DOHH2 (cell line): ENCODE data around the gene EFS.

Source experiments
- H3F3A ChIP-seq: fragments of 200-600 bp; sonication (generic), shearing (Covaris generic); 2 replicates; pipeline ENCODE4 v1.6.0; 2016; ENCODE audit warnings: antibody characterized with exemption, mild to moderate bottlenecking; ENCODE audit not compliant: control insufficient read depth, insufficient read depth
- H3K27ac ChIP-seq: fragments of 200-600 bp; sonication (generic); 2 replicates; pipeline ENCODE4 v1.5.1; 2014; ENCODE audit warnings: low read depth, mild to moderate bottlenecking, low read length, moderate library complexity
- H3K27me3 ChIP-seq: fragments of 200-600 bp; sonication (generic); 2 replicates; pipeline ENCODE4 v1.6.1; 2014; ENCODE audit warnings: mild to moderate bottlenecking, low read length, mixed read lengths; ENCODE audit not compliant: control insufficient read depth
- H3K36me3 ChIP-seq: fragments of 200-600 bp; sonication (generic); 2 replicates; pipeline ENCODE4 v1.6.1; 2014; ENCODE audit warnings: mild to moderate bottlenecking, low read length, moderate library complexity, mixed read lengths; ENCODE audit not compliant: control insufficient read depth
- H3K4me1 ChIP-seq: fragments of 200-600 bp; sonication (generic); 2 replicates; pipeline ENCODE4 v1.6.1; 2014; ENCODE audit warnings: mild to moderate bottlenecking, low read length, mixed read lengths; ENCODE audit not compliant: control insufficient read depth
- H3K4me2 ChIP-seq: fragments of 200-600 bp; sonication (generic); 2 replicates; pipeline ENCODE4 v1.6.0; 2014; ENCODE audit warnings: mild to moderate bottlenecking, low read length, moderate library complexity
- H3K4me3 ChIP-seq: fragments of 200-600 bp; sonication (generic); 2 replicates; pipeline ENCODE4 v1.5.1; 2014; ENCODE audit warnings: mild to moderate bottlenecking, low read length, mixed read lengths
- H3K79me2 ChIP-seq: fragments of 200-600 bp; sonication (generic); 2 replicates; pipeline ENCODE4 v1.6.1; 2014; ENCODE audit warnings: mild to moderate bottlenecking, low read length, mixed read lengths; ENCODE audit not compliant: control insufficient read depth
- H3K9me2 ChIP-seq: fragments of 200-600 bp; sonication (generic); replicated peaks from 2 replicates; pipeline ENCODE4 v1.6.1; 2014; ENCODE audit warnings: mild to moderate bottlenecking, low read length, mixed read lengths; ENCODE audit not compliant: control insufficient read depth
- H3K9me3 ChIP-seq: fragments of 200-600 bp; sonication (generic); 2 replicates; pipeline ENCODE4 v1.6.1; 2014; ENCODE audit warnings: antibody characterized with exemption, low read length, mixed read lengths; ENCODE audit not compliant: control insufficient read depth, insufficient read depth
- H4K20me1 ChIP-seq: fragments of 200-600 bp; sonication (generic); 2 replicates; pipeline ENCODE4 v1.6.0; 2014; ENCODE audit warnings: low read depth, mild to moderate bottlenecking, antibody characterized with exemption, low read length, moderate library complexity; ENCODE audit not compliant: control insufficient read depth, insufficient read depth
- EZH2phosphoT487 ChIP-seq: fragments of 200-600 bp; sonication (generic); IDR thresholded peaks from 2 replicates; pipeline ENCODE4 v1.6.1; 2017; ENCODE audit warnings: borderline replicate concordance, mild to moderate bottlenecking, antibody characterized with exemption, low read length, moderate library complexity, mixed read lengths
- TF ChIP-seq, protein P1 (sequence below): fragments of 200-600 bp; sonication (generic); IDR thresholded peaks from one replicate; pipeline ENCODE4 v1.5.1; 2014; ENCODE audit warnings: antibody characterized with exemption, mild to moderate bottlenecking, low read depth, low read length; ENCODE audit not compliant: poor library complexity, severe bottlenecking

EFS gene, protein sequence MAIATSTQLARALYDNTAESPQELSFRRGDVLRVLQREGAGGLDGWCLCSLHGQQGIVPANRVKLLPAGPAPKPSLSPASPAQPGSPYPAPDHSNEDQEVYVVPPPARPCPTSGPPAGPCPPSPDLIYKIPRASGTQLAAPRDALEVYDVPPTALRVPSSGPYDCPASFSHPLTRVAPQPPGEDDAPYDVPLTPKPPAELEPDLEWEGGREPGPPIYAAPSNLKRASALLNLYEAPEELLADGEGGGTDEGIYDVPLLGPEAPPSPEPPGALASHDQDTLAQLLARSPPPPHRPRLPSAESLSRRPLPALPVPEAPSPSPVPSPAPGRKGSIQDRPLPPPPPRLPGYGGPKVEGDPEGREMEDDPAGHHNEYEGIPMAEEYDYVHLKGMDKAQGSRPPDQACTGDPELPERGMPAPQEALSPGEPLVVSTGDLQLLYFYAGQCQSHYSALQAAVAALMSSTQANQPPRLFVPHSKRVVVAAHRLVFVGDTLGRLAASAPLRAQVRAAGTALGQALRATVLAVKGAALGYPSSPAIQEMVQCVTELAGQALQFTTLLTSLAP

DNA sequence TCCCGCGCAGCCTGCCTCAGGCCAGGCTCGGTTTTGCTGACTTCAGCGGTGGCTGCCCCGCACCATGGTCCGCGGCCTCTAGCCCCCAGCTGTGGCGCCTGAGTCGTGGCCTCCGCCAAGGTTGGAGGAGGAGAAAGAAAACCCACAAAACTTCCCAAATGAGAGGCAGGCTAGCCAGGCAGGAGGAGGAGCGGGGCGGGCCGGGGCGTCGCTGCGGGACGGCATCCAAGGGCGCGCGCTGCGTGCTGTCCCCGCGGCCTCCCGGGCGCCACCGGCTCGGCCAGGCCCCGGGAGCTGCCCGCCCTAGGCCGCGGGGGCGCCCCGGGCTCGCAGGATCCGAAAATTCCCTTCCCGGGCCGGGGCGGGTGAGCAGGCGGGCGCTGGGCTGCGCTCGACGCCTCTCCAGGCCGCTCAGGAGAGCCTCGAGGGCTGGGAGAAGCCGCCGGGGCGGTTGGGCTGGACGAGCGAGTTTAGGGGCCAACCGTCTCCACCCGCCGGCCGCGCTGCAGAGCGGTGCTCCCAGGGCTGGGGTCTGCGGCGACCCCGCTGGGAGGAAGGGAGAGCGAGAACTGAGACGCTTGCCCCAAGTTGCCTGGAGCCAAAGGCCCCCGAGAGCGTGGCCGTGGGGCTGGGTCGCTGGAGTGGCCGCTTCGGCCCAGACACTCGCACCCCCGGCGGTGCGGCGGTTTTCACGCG, at the start of gene EFS:
Gene EFS, minus strand, starts transcription at position 137 of the 696 bp plus-strand sequence. CDS start 147 bp downstream, outside the sequence.
- Histone ChIP-seq H4K20me1 (no peaks in the 10 kb centered on the region), H3K36me3 (no peaks in the 10 kb centered on the region), H3K79me2 (no peaks in the 10 kb centered on the region), H3K4me1 (no peaks in the 10 kb centered on the region), H3K4me2 (no peak within 1 kb of the TSS), H3F3A (no peaks in the 10 kb centered on the region), H3K27ac (no peak within 1 kb of the TSS), H3K4me3 (no peak within 1 kb of the TSS), H3K9me3 (no peaks in the 10 kb centered on the region), H3K9me2 (no peaks in the 10 kb centered on the region), H3K27me3 (peaks cover 3% of the 10 kb centered on the region; the same call in 1 of the 2 replicates)
- TF ChIP-seq EZH2phosphoT487, result no peak
- TF ChIP-seq, protein P1, sequence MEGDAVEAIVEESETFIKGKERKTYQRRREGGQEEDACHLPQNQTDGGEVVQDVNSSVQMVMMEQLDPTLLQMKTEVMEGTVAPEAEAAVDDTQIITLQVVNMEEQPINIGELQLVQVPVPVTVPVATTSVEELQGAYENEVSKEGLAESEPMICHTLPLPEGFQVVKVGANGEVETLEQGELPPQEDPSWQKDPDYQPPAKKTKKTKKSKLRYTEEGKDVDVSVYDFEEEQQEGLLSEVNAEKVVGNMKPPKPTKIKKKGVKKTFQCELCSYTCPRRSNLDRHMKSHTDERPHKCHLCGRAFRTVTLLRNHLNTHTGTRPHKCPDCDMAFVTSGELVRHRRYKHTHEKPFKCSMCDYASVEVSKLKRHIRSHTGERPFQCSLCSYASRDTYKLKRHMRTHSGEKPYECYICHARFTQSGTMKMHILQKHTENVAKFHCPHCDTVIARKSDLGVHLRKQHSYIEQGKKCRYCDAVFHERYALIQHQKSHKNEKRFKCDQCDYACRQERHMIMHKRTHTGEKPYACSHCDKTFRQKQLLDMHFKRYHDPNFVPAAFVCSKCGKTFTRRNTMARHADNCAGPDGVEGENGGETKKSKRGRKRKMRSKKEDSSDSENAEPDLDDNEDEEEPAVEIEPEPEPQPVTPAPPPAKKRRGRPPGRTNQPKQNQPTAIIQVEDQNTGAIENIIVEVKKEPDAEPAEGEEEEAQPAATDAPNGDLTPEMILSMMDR, result no peak

DNA sequence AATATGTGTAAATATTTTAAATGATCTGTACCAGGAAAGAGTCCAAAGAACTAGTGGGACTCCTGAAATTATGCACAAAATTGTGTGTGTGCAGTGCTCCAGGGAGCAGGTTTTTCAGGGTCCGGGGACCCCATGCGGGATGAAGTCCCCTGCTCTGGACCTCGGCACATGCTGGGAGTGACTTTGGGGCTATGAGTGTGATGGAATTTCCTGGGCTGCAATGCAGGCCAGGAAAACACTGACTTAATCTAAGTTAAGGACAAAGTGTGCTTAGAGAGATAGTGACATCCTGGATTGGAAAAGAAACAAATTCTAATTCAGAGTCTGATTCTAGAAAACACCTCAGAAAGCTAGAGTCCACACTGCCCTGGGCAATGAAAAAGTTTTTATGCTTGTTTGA, 49.3 kb upstream of the EFS start:
- H3K79me2 ChIP-seq, result no peaks in the 10 kb centered on the region
- H3K4me3 ChIP-seq, result no peak overlapping the region
- H3K9me3 ChIP-seq, result no peaks in the 10 kb centered on the region
- no peaks in the 10 kb centered on the region for H4K20me1 ChIP-seq
- H3K4me1 ChIP-seq, result no peaks in the 10 kb centered on the region
- no peaks in the 10 kb centered on the region for H3K9me2 ChIP-seq
- H3K36me3 ChIP-seq, result no peaks in the 10 kb centered on the region
- no peak overlapping the region for H3K27ac ChIP-seq
- H3K4me2 ChIP-seq, result no peak overlapping the region
- no peaks in the 10 kb centered on the region for H3K27me3 ChIP-seq
- no peaks in the 10 kb centered on the region for H3F3A ChIP-seq
- no peak for TF ChIP-seq EZH2phosphoT487
- TF ChIP-seq, protein P1, result no peak

DNA sequence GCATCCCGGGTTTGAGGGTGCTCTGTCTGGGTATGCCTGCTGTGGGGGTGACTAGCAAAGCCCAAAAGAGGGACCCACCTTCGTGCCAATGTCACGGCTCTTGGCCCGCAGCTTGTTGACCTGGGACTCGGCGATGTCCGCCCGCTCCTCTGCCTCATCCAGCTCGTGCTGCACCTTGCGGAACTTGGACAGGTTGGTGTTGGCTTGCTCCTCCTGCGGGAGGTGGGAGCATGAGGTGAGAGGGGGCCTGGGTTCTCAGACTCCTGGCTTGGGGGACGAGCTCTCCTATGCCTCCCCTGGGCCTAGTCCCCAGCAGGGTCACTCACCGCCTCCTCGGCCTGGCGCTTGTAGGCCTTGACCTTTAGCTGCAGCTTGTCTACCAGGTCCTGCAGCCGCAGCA, 48.7 kb upstream of the EFS start:
- Histone ChIP-seq H3K27me3 (no peaks in the 10 kb centered on the region), H3K36me3 (no peaks in the 10 kb centered on the region), H3K79me2 (no peaks in the 10 kb centered on the region), H3F3A (no peaks in the 10 kb centered on the region), H3K4me2 (no peak overlapping the region), H4K20me1 (no peaks in the 10 kb centered on the region), H3K9me2 (no peaks in the 10 kb centered on the region), H3K27ac (no peak overlapping the region), H3K9me3 (no peaks in the 10 kb centered on the region), H3K4me3 (no peak overlapping the region), H3K4me1 (no peaks in the 10 kb centered on the region)
- TF ChIP-seq, protein P1, result no peak
- no peak for TF ChIP-seq EZH2phosphoT487
